HG03342 (cell line): ENCODE data around the gene NAA38.

Source experiments
- ATAC-seq: cut with Tn5 transposase; IDR thresholded peaks from one replicate; pipeline ENCODE4 v1.9.1; 2021; ENCODE audit warnings: mild to moderate bottlenecking, moderate library complexity; ENCODE audit not compliant: unreplicated experiment

The NAA38 gene

GRCh38 chr17:7856811-7857712, at the start of gene NAA38:
TSS of gene NAA38 (minus strand) at chr17:7857559. CDS start at chr17:7857463, 96 bp downstream.
- ATAC-seq = peak; percentile 72

GRCh38 chr17:7903154-7904103, 46.1 kb upstream of the NAA38 start:
- no peak for ATAC-seq

- no peak for ATAC-seq
Observed at GRCh38 chr17:7897773-7898172, 40.4 kb upstream of the NAA38 start.

GRCh38 chr17:7897090-7897489, 39.7 kb upstream of the NAA38 start:
- ATAC-seq = no peak

GRCh38 chr17:7894866-7895265, 37.5 kb upstream of the NAA38 start:
- ATAC-seq = no peak

- no peak for ATAC-seq
Observed at GRCh38 chr17:7894226-7894625, 36.9 kb upstream of the NAA38 start.

GRCh38 chr17:7893187-7893880, 36.0 kb upstream of the NAA38 start:
- no peak for ATAC-seq

GRCh38 chr17:7889166-7889955, 32.0 kb upstream of the NAA38 start:
- ATAC-seq = no peak

- no peak for ATAC-seq
Observed at GRCh38 chr17:7888184-7888920, 31.0 kb upstream of the NAA38 start, which contains the start of gene CHD3. TSS of gene CHD3 (plus strand) at chr17:7888789. CDS start at chr17:7889001, 212 bp downstream.

- peak; percentile 46 for ATAC-seq
Observed at GRCh38 chr17:7887482-7888183, 30.3 kb upstream of the NAA38 start.

- ATAC-seq = no peak
Observed at GRCh38 chr17:7887038-7887481, 29.7 kb upstream of the NAA38 start.

- ATAC-seq = no peak
Observed at GRCh38 chr17:7886227-7887037, 29.1 kb upstream of the NAA38 start.

GRCh38 chr17:7885367-7886226, 28.2 kb upstream of the NAA38 start:
- no peak for ATAC-seq

- ATAC-seq = no peak
Observed at GRCh38 chr17:7884581-7885366, 27.4 kb upstream of the NAA38 start.

- ATAC-seq = no peak
Observed at GRCh38 chr17:7883781-7884386, 26.5 kb upstream of the NAA38 start.

GRCh38 chr17:7882629-7883028, 25.3 kb upstream of the NAA38 start:
- ATAC-seq = no peak
